ENCODE results near the gene RGL2. TPM values are rescaled to one million over a fixed set of nuclear protein-coding genes. Genes with fewer than 3 reads are reported as not detected.

Gene RGL2
- total and polyA plus RNA-seq, 10 of the 15 experiments (the other 5 are each of a cell fraction or from before 2014, with no cell fraction given) = 0.84 to 21.2 (median 6.8) TPM

- no peak for TF ChIP-seq MAX (IDR thresholded peaks at IDR 0.05; ENCODE audit: low read depth, low read length)
- TF ChIP-seq SPI1 (IDR thresholded peaks at IDR 0.05; ENCODE audit: borderline replicate concordance, insufficient read depth, low read depth, low read length) = peak; percentile 71
- no peak; the same call in 1 of the 2 replicates for TF ChIP-seq PML (IDR thresholded peaks at IDR 0.05; ENCODE audit: low read length)
- no peak for TF ChIP-seq SIX5 (IDR thresholded peaks at IDR 0.05; ENCODE audit: low read depth, low read length, severe bottlenecking)
- TF ChIP-seq ASH2L (IDR thresholded peaks at IDR 0.05; ENCODE audit: borderline replicate concordance, low read depth) = no peak
- no peak for TF ChIP-seq POLR2AphosphoS5 (IDR thresholded peaks at IDR 0.05; ENCODE audit: low read length)
- TF ChIP-seq BMI1 (IDR thresholded peaks at IDR 0.05; ENCODE audit: borderline replicate concordance) = no peak
- peak; percentile 20; the same call in 1 of the 2 replicates for TF ChIP-seq RUNX3 (IDR thresholded peaks at IDR 0.05; ENCODE audit: low read length)
- no peak for TF ChIP-seq RELA (IDR thresholded peaks at IDR 0.05; ENCODE audit: borderline replicate concordance, partially characterized antibody)
- no peak for TF ChIP-seq ATF7 (IDR thresholded peaks at IDR 0.05; ENCODE audit: low read depth)
- peak; percentile 33; the same call in 1 of the 2 replicates for TF ChIP-seq NFIC (IDR thresholded peaks at IDR 0.05; ENCODE audit: low read depth, low read length)
- 0 out of 4 replicates have a peak, but pooled peaks of 1 of the 2 experiments have one; percentile 43 for TF ChIP-seq SRF (IDR thresholded peaks at IDR 0.05; ENCODE audit: low read depth in 2 of 2, low read length in 2 of 2)
Measured at GRCh38 chr6:33324125-33324524, 25.4 kb upstream of the RGL2 start (continued).

GRCh38 chr6:33323623-33323948, 24.8 kb upstream of the RGL2 start:
- peak overlapping the region; percentile 80 for H3K4me3 ChIP-seq

More at GRCh38 chr6:33323623-33323948, 24.8 kb upstream of the RGL2 start:
- 0 out of 2 replicates have a peak, but pooled peaks cover 3% of the 10 kb centered on the region for H4K20me1 ChIP-seq (ENCODE audit: control insufficient read depth, insufficient read depth)
- POLR2A ChIA-PET = interaction anchor here (0.6 to 1.5 kb wide), 6 partner anchors 13 to 352 kb away, joined by 3 to 7 read pairs (median 3); partner anchors contain the start of gene CUTA
- RAD21 ChIA-PET (ENCODE audit: unreplicated experiment) = interaction anchor here (0.7 to 1.2 kb wide), 3 partner anchors 24 to 95 kb away, joined by 3 to 5 read pairs (median 4); no protein-coding TSS in a partner anchor
- ATAC-seq = peak; percentile 1; the same call in 2 of the 3 replicates
- CTCF ChIA-PET = interaction anchor here (0.7 to 1.7 kb wide), 3 partner anchors 23 to 357 kb away, joined by 3 to 7 read pairs (median 3); no protein-coding TSS in a partner anchor
- SMC1A ChIA-PET (ENCODE audit: uncharacterized antibody, unreplicated experiment) = interaction anchor here (0.8 to 2.0 kb wide), 5 partner anchors 8 to 284 kb away, joined by 3 to 7 read pairs (median 3); no protein-coding TSS in a partner anchor
- no peaks in the 10 kb centered on the region for H3K9me3 ChIP-seq (replicated peaks; ENCODE audit: control insufficient read depth, insufficient read depth, low read length)
- H3K9ac ChIP-seq (ENCODE audit: control insufficient read depth, insufficient read depth, low read length) = peak overlapping the region; percentile 82
- peak overlapping the region; percentile 79 for H3K4me2 ChIP-seq (ENCODE audit: control insufficient read depth, insufficient read depth)
- no peak; the same call in 1 of the 2 replicates for TF ChIP-seq CREB1 (IDR thresholded peaks at IDR 0.05; ENCODE audit: low read depth)
- TF ChIP-seq ZBTB4 (CRISPR knock-in tag; IDR thresholded peaks at IDR 0.05) = no peak
- no peak for TF ChIP-seq NR2F1 (conservative IDR thresholded peaks at IDR 0.05)
- TF ChIP-seq ZNF384 (IDR thresholded peaks at IDR 0.05; ENCODE audit: borderline replicate concordance, low read depth, low read length) = 0 out of 2 replicates have a peak, but pooled peaks have one; percentile 11
- TF ChIP-seq ZZZ3 (IDR thresholded peaks at IDR 0.05; ENCODE audit: control insufficient read depth, insufficient read length, low read depth) = no peak
- BruUV-seq (replicated peaks) = no TSS peak
- no peaks in the 10 kb centered on the region for H3K27me3 ChIP-seq (replicated peaks in 1 of 2; ENCODE audit: control insufficient read depth in 2 of 2, insufficient read depth in 2 of 2, low read length in 1 of 2)
- 1% methylated on average over 12 of the region's 12 CpGs for WGBS (ENCODE audit: insufficient coverage, insufficient replicate concordance, low lambda C conversion rate, missing lambda C conversion rate)
- in situ Hi-C loops (cut with MboI) = no loop called here
- no peak for FAIRE-seq
- H2AFZ ChIP-seq (ENCODE audit: control insufficient read depth, low read depth, low read length) = peak overlapping the region; percentile 82
- peaks cover 15% of the 10 kb centered on the region for H3K4me1 ChIP-seq (ENCODE audit: control insufficient read depth, insufficient read depth, low read length)
- H3K27ac ChIP-seq (ENCODE audit: control insufficient read depth, insufficient read depth) = peak overlapping the region; percentile 83
- H3K36me3 ChIP-seq (ENCODE audit: control insufficient read depth in 2 of 2, insufficient read depth in 2 of 2, low read length in 1 of 2) = peaks cover 12 to 16% of the 10 kb centered on the region in 2 experiments; a peak in 3 of 4 replicates
- H3K79me2 ChIP-seq (ENCODE audit: control insufficient read depth, insufficient read depth, low read length) = peaks cover 29% of the 10 kb centered on the region
- intact Hi-C loops (cut with micrococcal nuclease; ENCODE audit: unreplicated experiment) = no loop called here
- no peak for DNase-seq (ENCODE audit: low read depth, low spot score)
